ENCODE data around the gene CARD19. TPM values are rescaled to one million over a fixed set of nuclear protein-coding genes. Genes with fewer than 3 reads are reported as not detected.

CARD19 gene
- total and polyA plus RNA-seq, 9 of the 15 experiments (the other 6 are each of a cell fraction or from before 2014, with no cell fraction given): 0.90 to 34.9 (median 14.6) TPM

GRCh38 chr9:93134015-93134739, 38.2 kb downstream of the CARD19 start, which contains the start of gene NINJ1 (continued):
- TF ChIP-seq CBX3 (IDR thresholded peaks at IDR 0.05; ENCODE audit: borderline replicate concordance in 1 of 2, low read length in 2 of 2) (no peak), TAF15 (IDR thresholded peaks at IDR 0.05; ENCODE audit: low read depth, low read length) (no peak), PHTF2 (CRISPR knock-in tag; IDR thresholded peaks at IDR 0.05) (no peak), L3MBTL2 (IDR thresholded peaks at IDR 0.05) (peak; percentile 56; the same call in 1 of the 2 replicates), SIN3B (IDR thresholded peaks at IDR 0.05; ENCODE audit: low read depth) (no peak), SNAPC5 (CRISPR knock-in tag; IDR thresholded peaks at IDR 0.05) (no peak), HSF4 (CRISPR knock-in tag; IDR thresholded peaks at IDR 0.05; ENCODE audit: borderline replicate concordance) (no peak), RBBP5 (IDR thresholded peaks at IDR 0.05; ENCODE audit: borderline replicate concordance, insufficient read depth, low read length, poor library complexity, severe bottlenecking) (peak; percentile 36), HMG20B (CRISPR knock-in tag; IDR thresholded peaks at IDR 0.05) (no peak), KLF6 (CRISPR knock-in tag; IDR thresholded peaks at IDR 0.05; ENCODE audit: borderline replicate concordance) (peak; percentile 53; the same call in 1 of the 2 replicates), PBX2 (CRISPR knock-in tag; IDR thresholded peaks at IDR 0.05; ENCODE audit: low read depth) (no peak), PBX2 (tag; conservative IDR thresholded peaks at IDR 0.05; ENCODE audit: low read depth) (no peak), HOXB6 (CRISPR knock-in tag; IDR thresholded peaks at IDR 0.05; ENCODE audit: borderline replicate concordance) (no peak), TCFL5 (CRISPR knock-in tag; conservative IDR thresholded peaks at IDR 0.05) (no peak), ZNF699 (CRISPR knock-in tag; IDR thresholded peaks at IDR 0.05; ENCODE audit: insufficient replicate concordance) (no peak), BMI1 (IDR thresholded peaks at IDR 0.05; ENCODE audit: low read length) (no peak), REST (IDR thresholded peaks at IDR 0.05; ENCODE audit: borderline replicate concordance) (no peak), REST (CRISPR knock-in tag; IDR thresholded peaks at IDR 0.05; ENCODE audit: low read depth) (no peak)

Measured in K562 (cell line).